ENCODE measurements around the gene ZNF311. TPM values are rescaled to one million over a fixed set of nuclear protein-coding genes. Genes with fewer than 3 reads are reported as not detected.

The ZNF311 gene
- total and polyA plus RNA-seq, 2 of the 13 experiments (the other 11 are each of a cell fraction or from before 2014, with no cell fraction given), result not detected

DNA sequence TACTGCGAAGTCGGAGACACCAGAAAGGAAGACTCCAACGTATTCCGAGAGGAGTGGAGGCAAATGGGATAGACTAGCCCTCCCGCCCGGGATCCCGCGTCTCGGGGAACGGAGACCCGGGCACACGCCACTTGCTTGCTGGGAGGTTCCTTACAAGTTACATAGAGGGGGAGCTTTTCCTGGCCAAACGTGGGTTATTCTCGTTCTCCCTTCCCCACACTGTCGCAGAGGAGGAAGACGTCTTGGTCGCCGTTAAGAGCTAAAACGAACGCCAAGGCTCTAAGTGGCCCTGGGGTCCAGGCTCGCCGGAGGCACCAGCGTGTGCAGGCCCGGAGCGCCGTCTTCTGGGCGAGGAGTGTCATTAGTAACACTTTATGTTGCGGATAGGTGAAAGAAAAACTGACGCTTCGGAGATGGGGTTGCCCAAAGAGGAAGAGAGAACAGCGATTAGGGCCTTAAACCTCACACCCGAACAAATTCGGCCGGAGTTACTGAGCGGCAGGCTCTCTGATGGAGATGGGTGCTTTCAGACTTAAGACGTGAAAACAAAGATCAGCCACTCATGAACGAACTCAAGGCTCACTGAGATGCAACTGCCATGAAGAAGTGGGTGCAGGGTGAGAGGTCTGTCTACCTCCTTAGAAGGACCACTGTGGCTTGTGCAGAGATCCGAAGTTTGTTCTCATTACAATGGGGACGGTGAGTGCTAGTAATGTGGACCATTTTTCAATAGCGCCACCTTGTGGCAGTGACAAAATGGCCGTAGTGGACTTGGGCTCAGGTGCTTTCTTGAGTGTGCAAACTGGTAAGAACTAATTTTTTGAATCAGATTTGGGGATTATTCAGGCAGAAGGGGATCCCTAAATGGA is 11.7 kb upstream of the ZNF311 start (continued):
- TF ChIP-seq ZNF207 (IDR thresholded peaks at IDR 0.05; ENCODE audit: borderline replicate concordance) (no peak), CBX5 (CRISPR knock-in tag; IDR thresholded peaks at IDR 0.05; ENCODE audit: borderline replicate concordance) (no peak), ZFP1 (CRISPR knock-in tag; IDR thresholded peaks at IDR 0.05) (peak; percentile 15; the same call in 1 of the 2 replicates), RXRB (CRISPR knock-in tag; IDR thresholded peaks at IDR 0.05; ENCODE audit: borderline replicate concordance) (0 out of 2 replicates have a peak, but pooled peaks have one; percentile 31), ZNF331 (CRISPR knock-in tag; IDR thresholded peaks at IDR 0.05) (peak; percentile 62), ARNTL (CRISPR knock-in tag; IDR thresholded peaks at IDR 0.05) (0 out of 2 replicates have a peak, but pooled peaks have one; percentile 29), GTF3A (CRISPR knock-in tag; conservative IDR thresholded peaks at IDR 0.05) (0 out of 2 replicates have a peak, but pooled peaks have one; percentile 16), RFX5 (IDR thresholded peaks at IDR 0.05; ENCODE audit: low read depth, low read length) (no peak), ZNF432 (CRISPR knock-in tag; IDR thresholded peaks at IDR 0.05; ENCODE audit: borderline replicate concordance) (no peak), ZNF558 (CRISPR knock-in tag; IDR thresholded peaks at IDR 0.05; ENCODE audit: borderline replicate concordance) (no peak), PHF8 (CRISPR knock-in tag; IDR thresholded peaks at IDR 0.05) (peak; percentile 64; the same call in 1 of the 2 replicates), ZNF180 (CRISPR knock-in tag; IDR thresholded peaks at IDR 0.05; ENCODE audit: borderline replicate concordance, low read depth) (no peak)
- TF ChIP-seq, protein P1, sequence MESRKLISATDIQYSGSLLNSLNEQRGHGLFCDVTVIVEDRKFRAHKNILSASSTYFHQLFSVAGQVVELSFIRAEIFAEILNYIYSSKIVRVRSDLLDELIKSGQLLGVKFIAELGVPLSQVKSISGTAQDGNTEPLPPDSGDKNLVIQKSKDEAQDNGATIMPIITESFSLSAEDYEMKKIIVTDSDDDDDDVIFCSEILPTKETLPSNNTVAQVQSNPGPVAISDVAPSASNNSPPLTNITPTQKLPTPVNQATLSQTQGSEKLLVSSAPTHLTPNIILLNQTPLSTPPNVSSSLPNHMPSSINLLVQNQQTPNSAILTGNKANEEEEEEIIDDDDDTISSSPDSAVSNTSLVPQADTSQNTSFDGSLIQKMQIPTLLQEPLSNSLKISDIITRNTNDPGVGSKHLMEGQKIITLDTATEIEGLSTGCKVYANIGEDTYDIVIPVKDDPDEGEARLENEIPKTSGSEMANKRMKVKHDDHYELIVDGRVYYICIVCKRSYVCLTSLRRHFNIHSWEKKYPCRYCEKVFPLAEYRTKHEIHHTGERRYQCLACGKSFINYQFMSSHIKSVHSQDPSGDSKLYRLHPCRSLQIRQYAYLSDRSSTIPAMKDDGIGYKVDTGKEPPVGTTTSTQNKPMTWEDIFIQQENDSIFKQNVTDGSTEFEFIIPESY (CRISPR knock-in tag; IDR thresholded peaks at IDR 0.05), result peak; percentile 23; the same call in 1 of the 2 replicates
- TF ChIP-seq, protein P2, sequence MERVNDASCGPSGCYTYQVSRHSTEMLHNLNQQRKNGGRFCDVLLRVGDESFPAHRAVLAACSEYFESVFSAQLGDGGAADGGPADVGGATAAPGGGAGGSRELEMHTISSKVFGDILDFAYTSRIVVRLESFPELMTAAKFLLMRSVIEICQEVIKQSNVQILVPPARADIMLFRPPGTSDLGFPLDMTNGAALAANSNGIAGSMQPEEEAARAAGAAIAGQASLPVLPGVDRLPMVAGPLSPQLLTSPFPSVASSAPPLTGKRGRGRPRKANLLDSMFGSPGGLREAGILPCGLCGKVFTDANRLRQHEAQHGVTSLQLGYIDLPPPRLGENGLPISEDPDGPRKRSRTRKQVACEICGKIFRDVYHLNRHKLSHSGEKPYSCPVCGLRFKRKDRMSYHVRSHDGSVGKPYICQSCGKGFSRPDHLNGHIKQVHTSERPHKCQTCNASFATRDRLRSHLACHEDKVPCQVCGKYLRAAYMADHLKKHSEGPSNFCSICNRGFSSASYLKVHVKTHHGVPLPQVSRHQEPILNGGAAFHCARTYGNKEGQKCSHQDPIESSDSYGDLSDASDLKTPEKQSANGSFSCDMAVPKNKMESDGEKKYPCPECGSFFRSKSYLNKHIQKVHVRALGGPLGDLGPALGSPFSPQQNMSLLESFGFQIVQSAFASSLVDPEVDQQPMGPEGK (CRISPR knock-in tag; IDR thresholded peaks at IDR 0.05), result peak; percentile 40; the same call in 1 of the 2 replicates
- TF ChIP-seq, protein P3, sequence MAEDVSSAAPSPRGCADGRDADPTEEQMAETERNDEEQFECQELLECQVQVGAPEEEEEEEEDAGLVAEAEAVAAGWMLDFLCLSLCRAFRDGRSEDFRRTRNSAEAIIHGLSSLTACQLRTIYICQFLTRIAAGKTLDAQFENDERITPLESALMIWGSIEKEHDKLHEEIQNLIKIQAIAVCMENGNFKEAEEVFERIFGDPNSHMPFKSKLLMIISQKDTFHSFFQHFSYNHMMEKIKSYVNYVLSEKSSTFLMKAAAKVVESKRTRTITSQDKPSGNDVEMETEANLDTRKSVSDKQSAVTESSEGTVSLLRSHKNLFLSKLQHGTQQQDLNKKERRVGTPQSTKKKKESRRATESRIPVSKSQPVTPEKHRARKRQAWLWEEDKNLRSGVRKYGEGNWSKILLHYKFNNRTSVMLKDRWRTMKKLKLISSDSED (CRISPR knock-in tag; IDR thresholded peaks at IDR 0.05), result 0 out of 2 replicates have a peak, but pooled peaks have one; percentile 60
- TF ChIP-seq, protein P4, sequence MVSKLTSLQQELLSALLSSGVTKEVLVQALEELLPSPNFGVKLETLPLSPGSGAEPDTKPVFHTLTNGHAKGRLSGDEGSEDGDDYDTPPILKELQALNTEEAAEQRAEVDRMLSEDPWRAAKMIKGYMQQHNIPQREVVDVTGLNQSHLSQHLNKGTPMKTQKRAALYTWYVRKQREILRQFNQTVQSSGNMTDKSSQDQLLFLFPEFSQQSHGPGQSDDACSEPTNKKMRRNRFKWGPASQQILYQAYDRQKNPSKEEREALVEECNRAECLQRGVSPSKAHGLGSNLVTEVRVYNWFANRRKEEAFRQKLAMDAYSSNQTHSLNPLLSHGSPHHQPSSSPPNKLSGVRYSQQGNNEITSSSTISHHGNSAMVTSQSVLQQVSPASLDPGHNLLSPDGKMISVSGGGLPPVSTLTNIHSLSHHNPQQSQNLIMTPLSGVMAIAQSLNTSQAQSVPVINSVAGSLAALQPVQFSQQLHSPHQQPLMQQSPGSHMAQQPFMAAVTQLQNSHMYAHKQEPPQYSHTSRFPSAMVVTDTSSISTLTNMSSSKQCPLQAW (CRISPR knock-in tag; IDR thresholded peaks at IDR 0.05), result peak; percentile 51
